Activated CD8-positive, alpha-beta memory T cell treated with anti-CD3 and anti-CD28 coated beads, Interleukin-2, amount 50 U/mL, for 4 hours (primary cell): ENCODE data around the gene RECK.
"Not testable (repeated sequence)": the region's sequence is repeated elsewhere in the genome, so short reads cannot be mapped to it uniquely, and the experiment has no call there.

Experiments used
- DNase-seq: peaks from one replicate; pipeline ENCODE4 v3.0.0-alpha.2; 2020

Gene RECK

DNA sequence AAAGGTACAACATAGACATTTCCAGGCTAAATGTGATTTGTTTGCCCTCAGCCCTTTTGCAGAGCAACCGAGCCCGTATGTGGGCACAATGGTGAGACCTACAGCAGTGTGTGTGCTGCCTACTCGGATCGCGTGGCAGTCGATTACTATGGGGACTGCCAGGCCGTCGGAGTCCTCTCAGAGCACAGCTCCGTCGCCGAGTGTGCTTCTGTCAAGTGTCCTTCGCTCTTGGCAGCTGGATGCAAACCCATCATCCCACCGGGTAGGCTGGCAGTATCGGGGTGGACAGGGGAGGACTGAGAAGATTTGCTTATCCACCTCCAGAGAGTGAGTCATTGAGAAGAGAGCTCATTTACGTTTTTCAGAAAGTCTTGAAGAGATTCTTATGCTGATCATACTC is 82.0 kb downstream of the RECK start:
- no peak for DNase-seq

DNA sequence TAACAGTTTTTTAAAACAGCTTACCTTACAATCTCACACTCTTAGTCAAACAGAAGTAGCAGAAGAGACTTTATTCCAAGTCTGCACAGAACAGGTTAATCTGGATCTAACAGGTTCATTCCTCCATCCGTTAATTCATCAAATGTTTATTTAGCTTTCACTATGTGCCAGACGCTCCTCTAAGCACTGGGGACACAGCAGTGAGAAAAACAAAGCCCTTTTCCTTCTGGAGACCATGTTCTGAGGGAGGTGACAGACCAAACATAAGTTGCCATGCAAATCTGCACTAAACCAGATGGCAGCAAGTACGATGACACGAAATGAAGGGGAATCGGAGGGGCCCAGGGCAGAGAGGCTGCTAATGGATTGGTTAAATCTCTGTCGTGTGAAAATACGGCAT is 82.8 kb downstream of the RECK start:
- DNase-seq = no peak

GRCh38 chr9:36120705-36121104 is 84.0 kb downstream of the RECK start:
- no peak for DNase-seq

GRCh38 chr9:36121971-36122370 is 85.3 kb downstream of the RECK start:
- DNase-seq = no peak

DNA sequence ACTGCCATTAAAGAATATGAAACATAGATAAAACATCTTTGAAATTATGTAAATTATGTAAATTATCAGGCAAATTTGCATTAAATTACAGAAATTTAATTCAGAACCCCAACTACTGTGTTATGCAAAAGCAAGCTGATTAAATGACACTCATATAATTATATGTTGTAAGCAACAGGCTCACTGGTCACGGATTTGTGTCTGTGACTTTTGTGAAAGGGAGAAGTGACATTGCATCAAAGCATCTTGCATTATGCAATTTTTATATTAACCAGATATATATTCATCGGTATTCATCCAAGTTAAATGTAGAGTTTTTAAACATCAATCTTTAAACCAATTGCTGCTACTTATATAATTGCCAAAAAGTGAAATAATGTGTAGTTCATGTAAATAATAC is 86.8 kb downstream of the RECK start:
- DNase-seq = no peak

- no peak for DNase-seq
Measured at GRCh38 chr9:36125062-36125855, 88.5 kb downstream of the RECK start.

GRCh38 chr9:36126016-36126730 is 89.5 kb downstream of the RECK start:
- DNase-seq = no peak

DNA sequence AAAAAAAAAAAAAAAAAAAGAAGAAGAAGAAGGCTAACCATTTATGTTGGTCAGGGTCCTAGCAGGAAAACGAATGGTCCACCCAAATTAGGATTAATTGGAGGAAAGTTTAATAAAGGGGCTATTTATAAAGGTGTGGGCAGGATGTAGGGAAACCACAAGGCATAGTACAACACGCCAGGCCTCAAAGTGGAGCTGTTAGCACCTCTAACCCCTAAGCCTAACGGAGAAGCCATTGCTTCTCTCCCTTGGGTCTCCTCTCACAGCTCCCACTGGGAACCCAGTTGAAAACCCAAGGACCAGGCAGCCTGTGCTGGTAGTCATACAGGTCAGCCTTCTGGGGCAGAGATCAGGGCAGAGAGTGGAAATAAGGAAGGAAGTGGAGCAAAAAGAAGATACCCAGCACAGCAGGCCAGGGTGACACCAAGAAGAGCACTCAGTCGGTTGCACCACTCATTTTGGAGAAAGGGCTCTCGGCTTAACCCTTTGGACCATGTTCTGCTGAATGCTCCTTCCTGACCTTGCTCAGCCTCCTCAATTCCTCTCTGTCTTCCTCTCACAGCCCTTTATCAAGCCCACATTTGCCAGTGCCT is 91.0 kb downstream of the RECK start:
- no peak for DNase-seq

- no peak for DNase-seq
Measured at GRCh38 chr9:36128349-36128748, 91.6 kb downstream of the RECK start.

DNA sequence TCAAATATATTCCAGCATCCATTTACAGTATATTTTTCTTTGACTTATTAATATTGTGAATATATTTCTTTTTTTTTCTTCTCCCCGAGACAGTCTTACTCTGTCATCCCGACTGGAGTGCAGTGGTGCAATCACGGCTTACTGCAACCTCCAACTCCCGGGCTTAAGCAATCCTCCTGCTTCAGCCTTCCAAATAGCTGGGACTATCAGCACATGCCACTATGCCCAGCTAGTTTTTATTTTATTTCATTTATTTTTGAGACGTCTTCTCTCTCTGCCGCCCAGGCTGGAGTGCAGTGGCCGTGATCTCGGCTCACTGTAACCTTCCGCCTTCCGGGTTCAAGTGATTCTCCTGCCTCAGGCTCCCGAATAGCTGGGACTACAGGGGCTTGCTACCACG is 92.4 kb downstream of the RECK start:
- no peak for DNase-seq

GRCh38 chr9:36131666-36132065 is 95.0 kb downstream of the RECK start:
- DNase-seq = not testable (repeated sequence)

DNA sequence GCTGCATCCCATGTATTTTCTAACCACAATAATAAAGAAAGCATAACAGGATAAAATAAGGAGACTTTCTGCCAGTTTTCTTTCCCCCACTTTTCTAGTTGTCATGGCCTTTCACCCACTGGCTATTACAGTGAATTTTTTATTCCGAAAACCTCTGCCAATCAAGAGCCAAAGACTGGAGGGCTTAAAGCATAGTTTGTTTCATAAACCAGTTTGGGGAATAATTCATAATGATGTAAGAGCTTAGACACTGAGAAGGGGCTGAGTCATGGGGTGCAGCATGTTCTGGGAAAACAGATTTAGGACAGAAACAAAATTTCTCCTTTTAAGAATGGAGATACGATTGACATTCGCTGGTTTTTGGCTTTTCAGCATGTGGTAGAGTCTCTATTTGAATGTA is 95.4 kb downstream of the RECK start:
- no peak for DNase-seq

DNA sequence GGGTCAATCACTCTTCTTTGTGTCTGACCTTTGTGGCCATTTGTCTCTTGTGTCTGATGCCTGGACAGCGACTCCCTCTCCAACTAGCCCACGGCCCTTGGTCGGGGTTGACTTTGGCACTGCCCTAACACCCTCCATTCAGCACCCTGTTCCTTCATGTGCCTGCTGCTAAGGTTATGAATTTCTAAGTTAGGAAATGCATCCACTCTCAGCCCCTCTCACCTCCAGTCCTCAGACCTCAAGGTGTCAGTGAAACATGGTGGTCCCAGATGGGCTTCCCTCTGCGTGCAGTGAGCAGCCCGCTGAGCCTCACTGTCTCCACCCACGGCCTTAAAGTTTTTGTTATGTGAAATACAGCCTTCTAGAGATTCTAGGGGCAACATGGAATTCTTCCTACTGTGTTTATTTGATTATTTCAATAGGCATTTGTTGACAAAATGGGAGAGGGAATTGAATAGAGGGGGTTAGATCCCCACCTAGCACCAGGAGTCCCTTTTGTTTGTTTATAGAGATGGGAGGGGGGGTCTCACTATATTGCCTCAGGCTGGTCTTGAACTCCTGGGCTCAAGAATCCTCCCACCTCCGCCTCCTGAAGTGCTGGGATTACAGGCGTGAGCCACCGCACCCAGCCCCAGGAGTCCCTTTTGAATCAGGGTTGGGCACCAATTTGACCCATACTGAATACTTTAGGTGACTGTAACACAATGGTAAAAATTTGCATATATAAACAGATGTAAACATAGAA is 98.2 kb downstream of the RECK start:
- no peak for DNase-seq

- no peak for DNase-seq
Measured at GRCh38 chr9:36135741-36136271, 99.1 kb downstream of the RECK start.

- peak; percentile 77 for DNase-seq
Measured at GRCh38 chr9:36136272-36136893, 99.7 kb downstream of the RECK start, which contains the start of gene GLIPR2. GLIPR2 (plus strand) TSS chr9:36136733; CDS start chr9:36136779, 46 bp downstream.

DNA sequence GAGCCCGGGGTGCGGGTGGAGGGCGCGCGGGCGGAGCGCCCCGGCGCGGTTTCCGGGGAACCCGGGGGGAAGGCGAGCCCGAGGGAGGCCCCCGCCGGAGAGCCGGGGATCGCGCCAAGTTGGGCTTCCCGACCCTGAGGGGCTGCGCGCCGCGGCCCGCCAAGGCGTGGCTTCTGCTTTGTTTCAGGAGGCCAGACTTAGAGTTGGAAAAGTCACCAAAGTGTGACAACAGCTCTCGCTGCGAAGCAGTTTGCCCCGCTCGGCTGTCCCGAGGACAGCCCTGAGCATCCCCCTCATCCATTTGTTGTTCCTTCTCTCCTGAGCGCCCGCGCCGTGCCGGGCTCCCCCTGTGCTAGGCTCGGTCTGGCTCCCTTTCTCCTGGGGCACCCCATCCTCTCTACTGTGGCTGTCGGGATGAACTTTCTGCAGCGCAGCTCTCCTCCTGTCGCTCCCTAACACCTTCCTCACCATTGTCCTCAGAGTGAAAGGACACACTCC is 100.2 kb downstream of the RECK start:
- no peak for DNase-seq

DNA sequence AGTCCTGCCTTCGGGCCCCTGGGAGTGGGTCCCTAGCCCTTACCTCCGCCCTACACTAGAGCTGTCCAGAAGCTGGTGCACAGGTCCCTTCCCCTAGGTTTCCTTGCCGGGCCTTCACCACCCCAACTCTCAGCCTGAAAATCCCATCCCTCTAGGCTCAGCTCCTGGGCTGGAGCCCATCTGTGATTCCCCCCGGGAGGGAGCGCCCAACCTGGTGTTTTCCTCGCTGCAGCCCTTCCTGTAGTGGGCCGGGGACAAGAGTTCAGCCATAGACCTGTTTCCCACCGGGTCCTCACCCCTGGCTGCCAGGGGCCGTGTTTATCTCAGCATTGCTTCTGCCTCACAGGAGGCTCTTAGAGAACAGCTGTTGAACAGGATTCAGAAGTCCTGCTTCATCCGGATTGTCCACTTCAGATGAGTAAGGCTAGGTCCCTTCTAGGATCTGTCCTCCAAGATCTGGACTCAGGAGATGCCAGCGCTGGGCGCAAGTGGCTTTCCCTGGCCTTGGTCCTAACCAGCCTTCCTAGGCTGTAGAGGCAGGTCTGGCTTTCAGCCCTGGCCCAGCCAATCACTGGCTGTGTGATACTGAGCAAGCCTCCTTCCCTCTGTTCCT is 100.8 kb downstream of the RECK start:
- DNase-seq = no peak

- DNase-seq = no peak
Measured at GRCh38 chr9:36138496-36138895, 101.8 kb downstream of the RECK start.

DNA sequence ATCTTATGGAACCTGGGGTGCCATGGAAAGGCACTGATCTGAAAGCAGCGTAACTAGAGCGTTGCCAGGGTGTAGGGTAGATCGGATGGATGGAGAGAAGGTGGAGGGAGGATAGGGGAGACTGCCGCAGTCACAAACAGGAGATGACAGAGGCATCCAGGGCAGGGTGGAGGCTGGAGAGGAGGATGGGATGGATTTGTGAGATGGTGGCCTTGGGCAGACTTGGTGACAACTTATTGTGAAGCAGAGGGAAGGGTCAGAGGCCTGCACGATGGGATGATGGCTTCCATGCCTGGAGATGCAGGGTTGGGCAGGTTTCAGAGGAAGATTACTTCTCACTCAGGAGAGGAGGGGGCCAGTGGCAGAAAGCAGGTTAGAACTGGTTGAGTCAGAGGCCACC is 102.2 kb downstream of the RECK start:
- DNase-seq = no peak

GRCh38 chr9:36140086-36141084 is 103.7 kb downstream of the RECK start:
- DNase-seq = no peak

DNA sequence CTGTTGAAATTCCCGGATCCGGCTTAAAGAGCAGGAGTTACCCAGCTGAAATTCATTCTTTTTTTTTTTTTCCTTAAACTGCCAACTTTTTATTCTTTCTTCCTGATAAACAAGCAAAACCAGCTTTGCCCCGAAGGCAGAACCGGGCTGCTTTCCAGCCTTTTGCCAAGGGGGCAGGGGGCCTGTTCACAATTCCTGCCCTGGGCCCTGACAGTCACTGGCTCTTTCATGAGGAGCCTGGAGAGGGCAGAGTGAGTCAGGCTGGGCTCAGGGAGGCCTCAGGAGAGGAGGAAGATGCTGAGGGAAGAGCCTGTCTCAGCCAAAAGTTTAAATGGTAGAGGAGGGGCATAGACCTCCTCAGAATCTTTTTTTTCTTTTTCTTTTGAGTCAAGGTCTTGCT is 104.6 kb downstream of the RECK start:
- no peak for DNase-seq
